NB4 (cell line): Measurements from ENCODE around the gene EPN2.

Experiments
- DNase-seq: peaks from one replicate; pipeline ENCODE4 v3.0.0; 2010; ENCODE audit warnings: low read depth
- H3K4me3 ChIP-seq: one replicate; pipeline ENCODE4 v1.5.1; 2011; ENCODE audit warnings: mild to moderate bottlenecking, low read depth, low read length, moderate library complexity
- MAX ChIP-seq: IDR thresholded peaks from 2 replicates; pipeline ENCODE4 v1.6.1; 2011; ENCODE audit warnings: low read depth, low read length
- MYC ChIP-seq: IDR thresholded peaks from 2 replicates; pipeline ENCODE4 v1.6.1; 2011; ENCODE audit warnings: low read depth, low read length
- POLR2A ChIP-seq: IDR thresholded peaks from 2 replicates; pipeline ENCODE4 v1.6.1; 2011; ENCODE audit warnings: mild to moderate bottlenecking; ENCODE audit not compliant: insufficient read length; ENCODE audit errors: extremely low read depth
- TF ChIP-seq, protein P1 (sequence below): IDR thresholded peaks from one replicate; pipeline ENCODE4 v1.5.1; 2012; ENCODE audit warnings: low read depth, low read length

The EPN2 gene

DNA sequence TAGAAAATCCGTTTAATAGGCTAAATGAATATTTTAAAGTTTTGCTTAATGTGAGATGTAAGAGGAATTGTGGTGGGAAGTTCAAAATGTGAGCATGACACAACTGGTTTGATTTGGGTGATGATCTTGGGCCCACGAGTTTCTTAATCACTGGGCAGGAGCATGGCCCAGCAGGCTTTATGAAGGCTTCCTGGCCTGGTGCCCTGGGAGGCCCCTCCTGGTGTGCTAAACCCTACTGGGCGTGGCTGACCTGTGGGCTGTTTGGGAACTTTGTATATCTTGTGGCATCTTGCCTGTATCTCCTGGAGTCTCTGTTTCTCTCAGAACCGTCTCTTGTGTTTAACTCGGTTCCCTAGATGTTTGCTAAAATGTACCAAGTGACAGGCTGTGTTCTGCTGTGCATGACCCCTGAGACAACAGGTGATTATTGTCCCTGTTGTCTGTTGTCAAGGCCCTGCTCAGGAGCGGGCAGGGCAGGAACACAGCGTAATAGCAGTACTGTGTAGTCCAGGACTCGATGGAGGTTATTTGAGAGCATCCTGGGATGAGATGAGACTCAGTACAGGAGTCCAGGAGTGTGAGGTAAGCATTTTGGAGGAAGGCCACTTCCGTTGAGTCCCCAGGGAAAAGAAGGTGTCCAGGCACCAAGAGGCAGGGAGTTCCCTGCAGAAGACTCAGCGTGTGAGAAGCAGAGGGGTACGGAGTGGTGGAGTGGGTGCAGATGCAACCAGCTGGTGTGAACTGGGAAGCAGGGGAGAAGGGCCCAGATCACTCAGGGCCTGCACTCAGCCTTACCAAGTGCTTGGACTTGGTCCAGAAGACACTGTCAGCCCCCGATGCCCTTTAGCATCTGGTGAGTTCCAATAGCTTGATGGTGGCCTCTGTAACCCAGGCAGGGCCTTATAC lies 76.8 kb downstream of the EPN2 start:
- DNase-seq: no peak
- H3K4me3 ChIP-seq: no peak overlapping the region
- TF ChIP-seq, protein P1, sequence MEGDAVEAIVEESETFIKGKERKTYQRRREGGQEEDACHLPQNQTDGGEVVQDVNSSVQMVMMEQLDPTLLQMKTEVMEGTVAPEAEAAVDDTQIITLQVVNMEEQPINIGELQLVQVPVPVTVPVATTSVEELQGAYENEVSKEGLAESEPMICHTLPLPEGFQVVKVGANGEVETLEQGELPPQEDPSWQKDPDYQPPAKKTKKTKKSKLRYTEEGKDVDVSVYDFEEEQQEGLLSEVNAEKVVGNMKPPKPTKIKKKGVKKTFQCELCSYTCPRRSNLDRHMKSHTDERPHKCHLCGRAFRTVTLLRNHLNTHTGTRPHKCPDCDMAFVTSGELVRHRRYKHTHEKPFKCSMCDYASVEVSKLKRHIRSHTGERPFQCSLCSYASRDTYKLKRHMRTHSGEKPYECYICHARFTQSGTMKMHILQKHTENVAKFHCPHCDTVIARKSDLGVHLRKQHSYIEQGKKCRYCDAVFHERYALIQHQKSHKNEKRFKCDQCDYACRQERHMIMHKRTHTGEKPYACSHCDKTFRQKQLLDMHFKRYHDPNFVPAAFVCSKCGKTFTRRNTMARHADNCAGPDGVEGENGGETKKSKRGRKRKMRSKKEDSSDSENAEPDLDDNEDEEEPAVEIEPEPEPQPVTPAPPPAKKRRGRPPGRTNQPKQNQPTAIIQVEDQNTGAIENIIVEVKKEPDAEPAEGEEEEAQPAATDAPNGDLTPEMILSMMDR: no peak
- no peak for TF ChIP-seq MYC
- no peak for TF ChIP-seq MAX
- TF ChIP-seq POLR2A: no peak

DNA sequence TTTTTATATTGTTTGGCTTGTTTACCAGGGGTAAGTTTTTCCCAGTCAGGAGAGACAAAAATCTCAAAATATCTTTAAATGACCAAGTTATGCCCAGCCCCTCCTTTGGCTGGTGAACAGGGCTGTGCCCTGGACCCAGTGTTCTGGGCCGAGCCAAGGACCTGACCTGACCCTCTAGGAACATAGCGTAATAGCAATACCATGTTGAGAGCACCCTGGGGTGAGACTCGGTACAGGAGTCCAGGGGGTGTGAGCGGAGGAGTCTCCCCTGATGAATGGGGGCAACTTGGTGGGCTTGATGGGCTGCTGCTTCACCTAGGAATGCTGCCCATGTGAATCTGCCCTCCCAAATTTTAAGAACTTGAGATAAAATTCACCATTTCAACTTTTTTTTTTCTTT lies 77.9 kb downstream of the EPN2 start:
- H3K4me3 ChIP-seq: no peak overlapping the region
- TF ChIP-seq MAX (no peak), MYC (no peak), POLR2A (no peak)
- TF ChIP-seq, protein P1: no peak
- DNase-seq: no peak

DNA sequence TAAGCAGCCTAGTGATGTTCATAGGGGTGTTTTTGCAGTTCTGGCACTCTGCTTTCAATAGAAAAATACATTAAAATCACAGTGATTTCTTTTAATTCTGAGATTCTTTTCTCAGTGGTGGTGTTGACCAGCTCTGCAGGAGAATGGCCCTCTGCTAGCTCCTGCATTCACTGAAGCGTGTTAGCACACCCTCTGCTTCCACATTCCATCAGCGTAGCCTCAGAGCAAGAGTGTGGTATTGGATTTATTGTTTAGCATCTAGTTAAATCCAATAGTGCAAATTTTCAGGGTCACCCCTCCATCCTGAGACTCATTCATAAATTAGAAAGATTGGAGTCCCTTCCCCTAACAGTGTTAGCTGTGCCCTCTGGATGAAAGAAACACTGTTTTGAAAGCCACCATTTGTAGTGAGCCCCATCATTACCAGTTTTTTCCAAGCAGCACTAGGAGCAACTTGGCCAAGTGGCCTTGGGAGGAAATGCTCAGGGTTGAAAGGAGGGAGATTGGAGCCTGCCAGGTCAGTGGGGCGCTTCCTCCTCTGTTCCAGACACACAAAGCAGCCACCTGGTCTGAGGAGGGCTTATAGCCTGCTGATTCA lies 79.7 kb downstream of the EPN2 start:
- no peak for TF ChIP-seq MYC
- no peak for TF ChIP-seq POLR2A
- TF ChIP-seq MAX: no peak
- TF ChIP-seq, protein P1: no peak
- H3K4me3 ChIP-seq: no peak overlapping the region
- no peak for DNase-seq

GRCh38 chr17:19317359-19318095 lies 80.4 kb downstream of the EPN2 start:
- TF ChIP-seq MAX (peak; percentile 50; the same call in 1 of the 2 replicates), MYC (peak; percentile 26; the same call in 1 of the 2 replicates), POLR2A (no peak)
- TF ChIP-seq, protein P1: peak; percentile 54
- H3K4me3 ChIP-seq: no peak overlapping the region
- DNase-seq: peak; percentile 86

DNA sequence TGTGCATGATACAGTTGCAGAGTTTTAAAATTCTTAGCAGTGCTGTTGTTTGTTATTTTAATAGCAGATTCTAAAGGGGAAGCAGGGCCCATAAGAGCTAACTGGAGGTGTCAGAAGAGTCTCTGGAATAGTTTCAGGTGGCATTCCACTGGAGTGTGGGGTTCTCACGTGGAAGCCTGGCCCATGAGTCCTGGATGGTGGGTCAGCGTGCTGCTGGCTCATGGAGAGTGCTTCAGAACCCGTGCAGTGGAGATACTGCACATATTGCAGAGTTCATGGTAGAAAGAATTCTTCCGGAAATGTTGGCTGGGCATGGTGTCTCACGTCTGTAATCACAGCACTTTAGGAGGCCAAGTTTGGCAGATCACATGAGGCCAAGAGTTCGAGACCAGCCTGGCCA lies 81.4 kb downstream of the EPN2 start:
- TF ChIP-seq, protein P1: no peak
- TF ChIP-seq POLR2A: no peak
- TF ChIP-seq MYC: no peak
- TF ChIP-seq MAX: no peak

More for the DNA sequence above, 81.4 kb downstream of the EPN2 start:
- no peak for DNase-seq
- no peak overlapping the region for H3K4me3 ChIP-seq
